CD14-positive monocyte (primary cell): ENCODE results near the gene STK39. TPM values are rescaled to one million over a fixed set of nuclear protein-coding genes. Genes with fewer than 3 reads are reported as not detected.

Experiments
- DNase-seq, 3 donors: peaks; one replicate each; pipeline ENCODE4 v3.0.0-alpha.2; 2011 to 2022
- H2AFZ ChIP-seq: 2 replicates; pipeline ENCODE4 v1.6.0; 2012; ENCODE audit warnings: mild to moderate bottlenecking, low read depth, low read length, inconsistent platforms; ENCODE audit not compliant: insufficient read depth, poor library complexity, severe bottlenecking
- H3K27ac ChIP-seq, 2 donors: 1 replicate in 1 of 2; 2 replicates in 1 of 2; pipeline ENCODE4 v1.5.1; 2012 to 2013; ENCODE audit warnings: low read length in 2 of 2, control low read depth in 1 of 2, inconsistent platforms in 1 of 2, low read depth in 1 of 2, mild to moderate bottlenecking in 1 of 2
- H3K27me3 ChIP-seq, 2 donors: one replicate each; pipeline versions ENCODE4 v1.6.0 to v1.6.1; 2011 to 2013; ENCODE audit warnings: low read length in 2 of 2; ENCODE audit not compliant: control insufficient read depth in 2 of 2, insufficient read depth in 2 of 2
- H3K36me3 ChIP-seq, 2 donors: replicated peaks in 1 of 2; 1 replicate in 1 of 2; 2 replicates in 1 of 2; pipeline versions ENCODE4 v1.5.1 to v1.6.1; 2012 to 2013; ENCODE audit warnings: low read length in 2 of 2, control low read depth in 1 of 2, inconsistent platforms in 1 of 2, mild to moderate bottlenecking in 1 of 2; ENCODE audit not compliant: insufficient read depth in 2 of 2, control insufficient read depth in 1 of 2
- H3K4me1 ChIP-seq, 2 donors: 1 replicate in 1 of 2; 2 replicates in 1 of 2; pipeline versions ENCODE4 v1.5.1 to v1.6.1; 2012 to 2013; ENCODE audit warnings: low read length in 2 of 2, control low read depth in 1 of 2, inconsistent platforms in 1 of 2, mild to moderate bottlenecking in 1 of 2, moderate library complexity in 1 of 2; ENCODE audit not compliant: insufficient read depth in 2 of 2, control insufficient read depth in 1 of 2
- H3K4me2 ChIP-seq: replicated peaks from 2 replicates; pipeline ENCODE3; 2012; ENCODE audit warnings: low read length, moderate library complexity, mild to moderate bottlenecking; ENCODE audit not compliant: poor library complexity, severe bottlenecking; ENCODE audit errors: extremely low read depth
- H3K4me3 ChIP-seq, 3 experiments: fragments of 200-600 bp in 1 of 3; sonication (generic) in 1 of 3; replicated peaks in 1 of 3; 1 replicate in 2 of 3; 2 replicates in 1 of 3; pipeline ENCODE4 v1.5.1; 2011 to 2013; ENCODE audit warnings: low read length in 3 of 3, mild to moderate bottlenecking in 3 of 3, control low read depth in 2 of 3, low read depth in 2 of 3, inconsistent platforms in 1 of 3, moderate library complexity in 1 of 3
- H3K79me2 ChIP-seq: 2 replicates; pipeline ENCODE4 v1.6.0; 2012; ENCODE audit warnings: mild to moderate bottlenecking, control low read depth, inconsistent platforms, low read length, moderate library complexity; ENCODE audit not compliant: insufficient read depth
- H3K9ac ChIP-seq: 2 replicates; pipeline ENCODE4 v1.6.0; 2017; ENCODE audit warnings: low read length, mild to moderate bottlenecking; ENCODE audit not compliant: insufficient read depth, poor library complexity, severe bottlenecking
- H3K9me3 ChIP-seq, 2 donors: replicated peaks in 1 of 2; 1 replicate in 1 of 2; 2 replicates in 1 of 2; pipeline versions ENCODE4 v1.5.1 to v1.6.1; 2012 to 2013; ENCODE audit warnings: low read length in 2 of 2, control low read depth in 1 of 2; ENCODE audit not compliant: control insufficient read depth in 1 of 2, insufficient read depth in 1 of 2
- H4K20me1 ChIP-seq: 2 replicates; pipeline ENCODE4 v1.6.0; 2012; ENCODE audit warnings: mild to moderate bottlenecking, low read length, control low read depth, moderate library complexity; ENCODE audit not compliant: insufficient read depth
- H3K27ac Mint-ChIP-seq, 7 donors: one replicate each; pipeline ENCODE4 v1.8.0; 2020; ENCODE audit warnings: mild to moderate bottlenecking in 7 of 7, mixed read lengths in 7 of 7, moderate library complexity in 6 of 7, inconsistent platforms in 2 of 7
- H3K27me3 Mint-ChIP-seq, 3 donors: one replicate each; pipeline ENCODE4 v1.8.0; 2021 to 2022; ENCODE audit warnings: low read depth in 3 of 3, mild to moderate bottlenecking in 3 of 3, mixed read lengths in 3 of 3, moderate library complexity in 3 of 3, inconsistent platforms in 1 of 3
- H3K36me3 Mint-ChIP-seq, 2 donors: one replicate each; pipeline ENCODE4 v1.8.0; 2020; ENCODE audit warnings: mixed read lengths in 2 of 2, inconsistent platforms in 1 of 2, mild to moderate bottlenecking in 1 of 2
- H3K4me1 Mint-ChIP-seq: one replicate; pipeline ENCODE4 v1.8.0; 2020; ENCODE audit warnings: mild to moderate bottlenecking, mixed read lengths
- H3K4me3 Mint-ChIP-seq, 2 donors: one replicate each; pipeline ENCODE4 v1.8.0; 2020; ENCODE audit warnings: mild to moderate bottlenecking in 2 of 2, mixed read lengths in 2 of 2, moderate library complexity in 1 of 2
- H3K9me3 Mint-ChIP-seq, 7 donors: one replicate each; pipeline ENCODE4 v1.8.0; 2020 to 2022; ENCODE audit warnings: mixed read lengths in 7 of 7, mild to moderate bottlenecking in 6 of 7, moderate library complexity in 6 of 7, inconsistent platforms in 2 of 7
- CTCF ChIP-seq: fragments of 200-600 bp; IDR thresholded peaks from one replicate; pipeline ENCODE4 v1.8.0; 2022; ENCODE audit warnings: antibody characterized with exemption, mild to moderate bottlenecking
- WGBS: methylation state at CpG from one replicate; pipeline ENCODE4 v1.1.5; 2013; ENCODE audit warnings: missing lambda C conversion rate; ENCODE audit not compliant: insufficient coverage; 5-methylcytosine and 5-hydroxymethylcytosine counted together
- intact Hi-C, 2 donors: fragments of 100-400 bp; cut with micrococcal nuclease; formaldehyde crosslinking; loops; one replicate each; pipeline versions ENCODE4 v1.15.0 to v1.15.1; 2023
- polyA plus RNA-seq, 3 donors: library from polyadenylated mRNA; depleted of rRNA in 1 of 3; unstranded in 2 of 3; stranded (reverse) in 1 of 3; fragments of 300-500 nt in 2 of 3; fragments of >200 nt in 1 of 3; fragmentation: Illumina TruSeq in 2 of 3; gene quantifications; 1 replicate in 2 of 3; 2 replicates in 1 of 3; pipeline ENCODE4 v1.2.3, GENCODE V29; 2012 to 2021

Gene STK39
- polyA plus RNA-seq, 3 donors = 1.2 to 2.7 (median 2.6) TPM

DNA sequence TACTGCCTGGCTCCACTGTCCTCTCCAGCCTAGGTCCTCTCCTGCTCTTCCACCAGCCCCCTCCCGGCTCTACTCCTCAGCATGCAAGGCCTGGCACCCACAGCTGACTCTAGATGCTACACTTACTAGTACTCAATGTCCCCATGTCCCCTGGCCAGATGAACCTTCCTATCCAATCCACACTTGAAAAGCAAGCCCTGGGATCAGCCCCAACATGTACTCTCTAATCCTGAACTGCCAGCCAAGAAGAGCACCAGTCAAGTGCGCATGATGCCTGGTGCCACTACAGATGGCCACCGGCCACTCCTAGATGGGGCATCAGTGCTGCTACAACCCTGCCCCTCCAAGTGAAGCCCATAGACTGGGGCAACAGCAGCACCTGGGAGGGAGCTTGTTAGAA is 168.2 kb downstream of the STK39 start:
- no peaks in the 10 kb centered on the region for H3K4me1 ChIP-seq
- WGBS = 87% methylated on average over 2 of the region's 3 CpGs
- Mint-ChIP-seq H3K4me1 (peaks cover 3% of the 10 kb centered on the region), H3K27me3 (no peaks in the 10 kb centered on the region), H3K9me3 (peaks cover 4 to 12% (median 7%) of the 10 kb centered on the region in 7 donors), H3K4me3 (no peak overlapping the region), H3K27ac (peak overlapping the region in 1 of 7 donors; percentile 76), H3K36me3 (peaks cover 43 to 47% of the 10 kb centered on the region in 2 donors)
- no peak for TF ChIP-seq CTCF
- H3K4me3 ChIP-seq = no peak overlapping the region
- H3K27ac ChIP-seq = no peak overlapping the region
- H3K79me2 ChIP-seq = no peaks in the 10 kb centered on the region
- no peaks in the 10 kb centered on the region for H3K27me3 ChIP-seq
- H3K4me2 ChIP-seq = no peak overlapping the region
- no peak overlapping the region for H2AFZ ChIP-seq
- no peaks in the 10 kb centered on the region for H3K9me3 ChIP-seq
- intact Hi-C loops = no loop called here
- no peak overlapping the region for H3K9ac ChIP-seq
- H4K20me1 ChIP-seq = no peaks in the 10 kb centered on the region
- DNase-seq = no peak
- peaks cover 5 to 32% of the 10 kb centered on the region in 2 donors for H3K36me3 ChIP-seq

GRCh38 chr2:168076731-168077130 is 170.7 kb downstream of the STK39 start:
- Histone ChIP-seq H3K9me3 (no peaks in the 10 kb centered on the region), H3K79me2 (no peaks in the 10 kb centered on the region), H3K9ac (no peak overlapping the region), H3K4me3 (no peak overlapping the region), H3K36me3 (peaks cover 27 to 51% of the 10 kb centered on the region in 2 donors), H3K4me2 (no peak overlapping the region), H3K27me3 (no peaks in the 10 kb centered on the region), H3K4me1 (no peaks in the 10 kb centered on the region), H4K20me1 (no peaks in the 10 kb centered on the region), H3K27ac (no peak overlapping the region), H2AFZ (no peak overlapping the region)
- Mint-ChIP-seq H3K27ac (peak overlapping the region in 1 of 7 donors; percentile 3), H3K4me1 (peaks cover 3% of the 10 kb centered on the region), H3K36me3 (peaks cover 43 to 47% of the 10 kb centered on the region in 2 donors), H3K27me3 (no peaks in the 10 kb centered on the region), H3K4me3 (no peak overlapping the region), H3K9me3 (peaks cover 0 to 2% (median under 1%) of the 10 kb centered on the region in 7 donors)
- intact Hi-C loops = no loop called here
- no peak for DNase-seq
- no peak for TF ChIP-seq CTCF
- WGBS = no CpG with 5 or more reads among the region's 3 CpGs
